ENCODE data around the gene LRP2. TPM values are rescaled to one million over a fixed set of nuclear protein-coding genes. Genes with fewer than 3 reads are reported as not detected.

Gene LRP2
- total RNA-seq, 4 donors from 2014 or later = 154 to 310 (median 184) TPM

DNA sequence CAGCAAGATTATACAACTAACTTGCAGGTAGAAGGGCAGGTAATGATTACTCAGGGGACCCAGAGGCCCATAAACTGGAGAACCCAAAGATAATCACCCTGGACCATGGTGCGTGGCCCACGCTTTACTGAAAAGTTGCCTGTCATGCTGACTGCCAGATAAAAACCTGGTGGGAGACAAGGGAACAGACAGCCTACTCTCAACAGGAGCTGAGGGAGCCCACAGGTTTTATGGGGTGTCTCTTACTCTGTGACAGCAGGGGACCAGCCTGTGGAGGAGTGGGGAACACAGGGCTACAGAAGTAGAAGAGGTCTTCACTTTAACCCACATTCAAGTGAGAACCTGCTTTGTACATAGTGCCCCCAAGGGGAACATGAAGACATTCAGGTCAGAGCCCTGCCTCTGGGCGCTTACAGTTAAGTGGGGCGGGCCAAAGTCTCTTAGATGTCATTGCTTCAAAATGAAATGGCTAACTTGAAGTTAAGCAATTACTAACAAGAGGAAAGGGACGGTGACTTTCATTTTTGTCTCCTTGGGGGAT, 232.6 kb downstream of the LRP2 start:
- no peak for TF ChIP-seq POLR2A (IDR thresholded peaks at IDR 0.05)
- TF ChIP-seq, protein P1, sequence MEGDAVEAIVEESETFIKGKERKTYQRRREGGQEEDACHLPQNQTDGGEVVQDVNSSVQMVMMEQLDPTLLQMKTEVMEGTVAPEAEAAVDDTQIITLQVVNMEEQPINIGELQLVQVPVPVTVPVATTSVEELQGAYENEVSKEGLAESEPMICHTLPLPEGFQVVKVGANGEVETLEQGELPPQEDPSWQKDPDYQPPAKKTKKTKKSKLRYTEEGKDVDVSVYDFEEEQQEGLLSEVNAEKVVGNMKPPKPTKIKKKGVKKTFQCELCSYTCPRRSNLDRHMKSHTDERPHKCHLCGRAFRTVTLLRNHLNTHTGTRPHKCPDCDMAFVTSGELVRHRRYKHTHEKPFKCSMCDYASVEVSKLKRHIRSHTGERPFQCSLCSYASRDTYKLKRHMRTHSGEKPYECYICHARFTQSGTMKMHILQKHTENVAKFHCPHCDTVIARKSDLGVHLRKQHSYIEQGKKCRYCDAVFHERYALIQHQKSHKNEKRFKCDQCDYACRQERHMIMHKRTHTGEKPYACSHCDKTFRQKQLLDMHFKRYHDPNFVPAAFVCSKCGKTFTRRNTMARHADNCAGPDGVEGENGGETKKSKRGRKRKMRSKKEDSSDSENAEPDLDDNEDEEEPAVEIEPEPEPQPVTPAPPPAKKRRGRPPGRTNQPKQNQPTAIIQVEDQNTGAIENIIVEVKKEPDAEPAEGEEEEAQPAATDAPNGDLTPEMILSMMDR (IDR thresholded peaks at IDR 0.05) = no peak
- Histone ChIP-seq H3K9me3 (no peaks in the 10 kb centered on the region), H3K36me3 (peaks cover 0 to 4% of the 10 kb centered on the region in 2 donors), H3K4me3 (replicated peaks in 1 of 3) (no peak overlapping the region), H3K27ac (no peak overlapping the region), H3K4me1 (no peaks in the 10 kb centered on the region), H3K27me3 (no peaks in the 10 kb centered on the region)
- intact Hi-C loops (cut with DNase I) = loop anchor here (2.0 kb wide), 1 partner anchor 19 kb away; no protein-coding TSS in a partner anchor
- 93 to 95% methylated on average over 5 of the region's 5 CpGs for whole genome bisulfite sequencing, 2 donors
- DNase-seq = no peak

GRCh38 chr2:169119851-169120250, 242.5 kb downstream of the LRP2 start:
- WGBS, 2 donors = 59 to 64% methylated on average over 4 of the region's 4 CpGs
- Histone ChIP-seq H3K27me3 (no peaks in the 10 kb centered on the region), H3K4me1 (peaks cover 3 to 15% of the 10 kb centered on the region in 2 donors), H3K4me3 (replicated peaks in 1 of 3) (no peak overlapping the region), H3K27ac (no peak overlapping the region), H3K9me3 (no peaks in the 10 kb centered on the region), H3K36me3 (no peaks in the 10 kb centered on the region)
- TF ChIP-seq, protein P1 (IDR thresholded peaks at IDR 0.05) = no peak
- TF ChIP-seq POLR2A (IDR thresholded peaks at IDR 0.05) = no peak
- peak; percentile 34 to 40 for DNase-seq
- intact Hi-C loops (cut with DNase I) = no loop called here

DNA sequence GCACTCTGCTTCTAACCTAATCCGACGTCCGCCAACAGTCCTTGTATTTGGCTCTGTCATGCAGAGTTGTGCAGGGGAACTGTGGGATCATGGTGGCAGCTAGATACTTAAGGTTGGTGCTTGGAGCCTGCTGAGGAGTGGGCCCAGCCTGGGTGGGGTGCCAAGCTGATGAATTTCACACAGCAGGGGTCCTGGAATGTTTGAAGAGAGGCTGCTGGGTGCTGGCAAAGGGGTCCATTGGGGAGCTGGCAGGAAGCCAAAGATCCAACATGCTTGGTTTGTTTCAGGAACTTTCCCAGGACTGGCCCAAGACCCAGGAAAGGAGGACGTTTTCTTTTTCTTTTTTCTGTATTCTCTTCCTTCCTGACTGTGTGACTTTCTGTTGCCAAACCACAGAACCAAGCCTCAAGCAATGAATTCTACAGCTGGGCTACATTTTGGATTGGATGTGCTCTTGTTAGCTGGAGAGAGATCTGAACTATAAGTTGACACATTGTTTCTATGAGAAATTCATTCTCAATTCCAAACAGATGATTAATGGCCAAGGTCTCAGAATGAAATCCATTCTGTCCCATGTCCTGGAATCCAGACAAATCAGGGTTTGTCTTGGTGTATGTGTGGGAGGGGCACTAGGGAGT, 243.1 kb downstream of the LRP2 start:
- TF ChIP-seq, protein P1 (IDR thresholded peaks at IDR 0.05) = no peak
- TF ChIP-seq POLR2A (IDR thresholded peaks at IDR 0.05) = no peak
- DNase-seq = peak in 1 of 2 donors; percentile 14
- H3K27ac ChIP-seq = no peak overlapping the region
- H3K9me3 ChIP-seq = no peaks in the 10 kb centered on the region
- intact Hi-C loops (cut with DNase I) = no loop called here
- WGBS, 2 donors = 63 to 64% methylated on average over 4 of the region's 4 CpGs
- no peaks in the 10 kb centered on the region for H3K36me3 ChIP-seq
- no peaks in the 10 kb centered on the region for H3K27me3 ChIP-seq
- no peak overlapping the region for H3K4me3 ChIP-seq (replicated peaks in 1 of 3)
- H3K4me1 ChIP-seq = peaks cover 3 to 15% of the 10 kb centered on the region in 2 donors

GRCh38 chr2:169118060-169118459, 244.3 kb downstream of the LRP2 start:
- Histone ChIP-seq H3K4me1 (peaks cover 3 to 15% of the 10 kb centered on the region in 2 donors), H3K4me3 (replicated peaks in 1 of 3) (no peak overlapping the region), H3K36me3 (no peaks in the 10 kb centered on the region), H3K27ac (no peak overlapping the region), H3K27me3 (no peaks in the 10 kb centered on the region), H3K9me3 (no peaks in the 10 kb centered on the region)
- WGBS, 2 donors = 53 to 64% methylated on average over 2 of the region's 2 CpGs
- TF ChIP-seq, protein P1 (IDR thresholded peaks at IDR 0.05) = no peak
- no peak for TF ChIP-seq POLR2A (IDR thresholded peaks at IDR 0.05)
- intact Hi-C loops (cut with DNase I) = no loop called here
- DNase-seq = peak; percentile 60 to 72

DNA sequence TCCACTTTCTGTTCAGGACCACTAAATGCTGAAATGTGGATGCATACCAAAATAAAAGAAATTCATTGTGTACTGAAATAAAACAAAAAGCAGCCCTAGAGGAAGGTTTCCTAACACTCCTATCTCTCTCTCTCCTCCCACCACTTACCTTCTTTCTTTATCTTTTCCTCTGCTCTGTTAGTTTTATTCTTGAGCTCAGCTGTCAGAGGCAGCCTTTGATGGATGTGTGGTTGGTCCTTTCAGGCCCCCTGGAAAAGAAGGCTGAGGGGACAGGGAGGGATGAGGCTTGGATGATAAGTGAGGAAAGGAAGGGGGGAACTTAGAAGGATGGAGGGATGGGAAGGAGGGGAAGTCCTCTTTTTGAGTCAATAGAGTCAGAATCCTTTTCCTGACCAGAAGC, 245.3 kb downstream of the LRP2 start:
- no peak for DNase-seq
- Histone ChIP-seq H3K27ac (no peak overlapping the region), H3K4me1 (peaks cover 3 to 15% of the 10 kb centered on the region in 2 donors), H3K4me3 (replicated peaks in 1 of 3) (no peak overlapping the region), H3K36me3 (no peaks in the 10 kb centered on the region), H3K9me3 (no peaks in the 10 kb centered on the region), H3K27me3 (no peaks in the 10 kb centered on the region)
- intact Hi-C loops (cut with DNase I) = no loop called here
- no peak for TF ChIP-seq POLR2A (IDR thresholded peaks at IDR 0.05)
- TF ChIP-seq, protein P1 (IDR thresholded peaks at IDR 0.05) = no peak

All from thyroid gland (tissue), 4 donors.